Spleen (tissue), 7 donors: ENCODE measurements around the gene PALLD.

ENCODE experiments used
- CTCF ChIP-seq, 11 experiments: fragments of 200-600 bp in 7 of 11; fragments of 450-650 bp in 4 of 11; sonication (generic) in 4 of 11; IDR thresholded peaks in 8 of 11; conservative IDR thresholded peaks in 3 of 11; 1 replicate in 7 of 11; 2 replicates in 4 of 11; pipeline versions ENCODE4 v1.4.0 to v1.8.0; 2016 to 2021; ENCODE audit warnings: antibody characterized with exemption in 11 of 11, inconsistent platforms in 4 of 11, mild to moderate bottlenecking in 1 of 11
- POLR2A ChIP-seq, 3 donors: fragments of 450-650 bp; IDR thresholded peaks; one replicate each; pipeline ENCODE4 v1.5.1; 2017; ENCODE audit warnings: antibody characterized with exemption in 3 of 3, mild to moderate bottlenecking in 1 of 3
- donor health status: DM: no; HTN: no; CAD: no; lungs with moderate emphysema.
- donor health status: DM: no; HTN: no; CAD: no.
- donor health status: DM: no; HTN: no; CAD: no.

DNA sequence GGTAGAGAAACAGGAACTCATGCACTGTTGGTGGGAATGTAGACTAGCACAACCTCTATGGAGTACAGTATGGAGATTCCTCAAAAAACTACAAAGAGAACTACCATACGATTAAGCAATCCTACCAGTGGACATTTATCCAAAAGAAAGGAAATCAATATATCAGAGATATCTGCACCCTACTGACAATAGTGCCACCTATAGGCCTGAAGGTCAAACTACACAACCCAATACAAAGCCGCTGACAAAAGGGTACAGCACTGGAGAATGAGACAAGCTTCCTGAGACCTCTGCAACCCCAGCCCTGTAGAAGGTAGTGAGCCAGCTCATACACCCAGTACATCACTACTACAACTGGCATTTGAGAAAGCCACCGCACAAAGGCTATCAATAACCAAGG is 446.1 kb downstream of the PALLD start:
- TF ChIP-seq POLR2A (IDR thresholded peaks at IDR 0.05) (no peak), CTCF (IDR thresholded peaks at IDR 0.05 in 8 of 11, conservative IDR thresholded peaks at IDR 0.05 in 3 of 11) (peak in 5 of 11 experiments; percentile 15 to 41 (median 23))
